GM23338 (cell line): ENCODE data around the gene HEPACAM. TPM values are rescaled to one million over a fixed set of nuclear protein-coding genes. Genes with fewer than 3 reads are reported as not detected.

Experiments
- ATAC-seq: fragments of 200-7000 bp; cut with Tn5 transposase; 3 replicates; pipeline ENCODE4 v1.9.1; 2020
- DNase-seq: peaks from one replicate; pipeline ENCODE4 v3.0.0-alpha.2; 2015; ENCODE audit warnings: low spot score
- H2AFZ ChIP-seq: fragments of 200-600 bp; sonication (generic); 2 replicates; pipeline ENCODE4 v1.8.0; 2016; ENCODE audit warnings: antibody characterized with exemption, mild to moderate bottlenecking, moderate library complexity
- H3F3A ChIP-seq: fragments of 200-600 bp; sonication (generic); replicated peaks from 2 replicates; pipeline ENCODE4 v1.8.0; 2017; ENCODE audit warnings: antibody characterized with exemption, mixed run types, low read depth
- H3K27ac ChIP-seq: fragments of 200-600 bp; sonication (generic); 2 replicates; pipeline ENCODE4 v1.6.1; 2016; ENCODE audit warnings: low read depth
- H3K27me3 ChIP-seq: fragments of 200-600 bp; sonication (generic); 2 replicates; pipeline ENCODE4 v1.8.0; 2016; ENCODE audit warnings: mild to moderate bottlenecking, mixed run types, moderate library complexity; ENCODE audit not compliant: insufficient read depth
- H3K36me3 ChIP-seq: fragments of 200-600 bp; sonication (generic); 2 replicates; pipeline ENCODE4 v1.8.0; 2016; ENCODE audit warnings: mild to moderate bottlenecking; ENCODE audit not compliant: insufficient read depth
- H3K4me1 ChIP-seq: fragments of 200-600 bp; sonication (generic); 2 replicates; pipeline ENCODE4 v1.8.0; 2016; ENCODE audit warnings: mild to moderate bottlenecking, moderate library complexity; ENCODE audit not compliant: insufficient read depth
- H3K4me2 ChIP-seq: fragments of 200-600 bp; sonication (generic); 2 replicates; pipeline ENCODE4 v1.7.1; 2017; ENCODE audit warnings: mixed run types
- H3K4me3 ChIP-seq: fragments of 200-600 bp; sonication (generic); 2 replicates; pipeline ENCODE4 v1.6.1; 2016; ENCODE audit warnings: mixed run types
- H3K79me2 ChIP-seq: fragments of 200-600 bp; sonication (generic); replicated peaks from 2 replicates; pipeline ENCODE4 v1.8.0; 2017; ENCODE audit warnings: mild to moderate bottlenecking; ENCODE audit not compliant: insufficient read depth
- H3K9me2 ChIP-seq: fragments of 200-600 bp; sonication (generic); 2 replicates; pipeline ENCODE4 v1.8.0; 2017; ENCODE audit not compliant: insufficient read depth
- H4K20me1 ChIP-seq: fragments of 200-600 bp; sonication (generic); replicated peaks from 2 replicates; pipeline ENCODE4 v1.8.0; 2017; ENCODE audit warnings: mild to moderate bottlenecking; ENCODE audit not compliant: insufficient read depth
- H3K27ac Mint-ChIP-seq: 2 replicates; pipeline ENCODE4 v1.8.0; 2020; ENCODE audit warnings: inconsistent platforms, mild to moderate bottlenecking, moderate library complexity, mixed read lengths
- H3K27me3 Mint-ChIP-seq: 3 replicates; pipeline ENCODE4 v1.8.0; 2022; ENCODE audit warnings: low read depth, mild to moderate bottlenecking, moderate library complexity, mixed read lengths, inconsistent platforms; ENCODE audit not compliant: insufficient read depth, poor library complexity
- H3K36me3 Mint-ChIP-seq: 3 replicates; pipeline ENCODE4 v1.8.0; 2021; ENCODE audit warnings: low read depth, mild to moderate bottlenecking, inconsistent platforms, moderate library complexity, mixed read lengths
- H3K4me1 Mint-ChIP-seq: 3 replicates; pipeline ENCODE4 v1.8.0; 2020; ENCODE audit warnings: mild to moderate bottlenecking, inconsistent platforms, mixed read lengths
- H3K4me3 Mint-ChIP-seq: 3 replicates; pipeline ENCODE4 v1.8.0; 2021; ENCODE audit warnings: moderate library complexity, mild to moderate bottlenecking, inconsistent platforms, mixed read lengths
- H3K9me3 Mint-ChIP-seq: 3 replicates; pipeline ENCODE4 v1.8.0; 2020; ENCODE audit warnings: moderate library complexity, mild to moderate bottlenecking, inconsistent platforms, mixed read lengths
- CREB1 ChIP-seq: fragments of 250-450 bp; sonication (Bioruptor Pico); IDR thresholded peaks from 2 replicates; pipeline ENCODE4 v1.5.0; 2020; ENCODE audit warnings: low read depth, mild to moderate bottlenecking, moderate library complexity
- CTCF ChIP-seq, 2 experiments: fragments of 200-600 bp in 1 of 2; sonication (generic) in 1 of 2; conservative IDR thresholded peaks; 2 replicates each; pipeline versions ENCODE4 v1.5.1 to v1.6.1; 2016 to 2017; ENCODE audit warnings: antibody characterized with exemption in 2 of 2, low read depth in 2 of 2, mild to moderate bottlenecking in 2 of 2, moderate library complexity in 1 of 2
- ETS1 ChIP-seq: IDR thresholded peaks from 2 replicates; pipeline ENCODE4 v1.6.1; 2016; ENCODE audit warnings: antibody characterized with exemption
- EZH2 ChIP-seq: fragments of 200-600 bp; sonication (generic); IDR thresholded peaks from one replicate; pipeline ENCODE4 v1.8.0; 2017; ENCODE audit warnings: antibody characterized with exemption, mild to moderate bottlenecking, low read depth; ENCODE audit not compliant: unreplicated experiment
- JUNB ChIP-seq: IDR thresholded peaks from one replicate; pipeline ENCODE4 v1.6.1; 2016; ENCODE audit warnings: antibody characterized with exemption; ENCODE audit not compliant: unreplicated experiment
- NANOG ChIP-seq: IDR thresholded peaks from 2 replicates; pipeline ENCODE4 v1.6.1; 2016; ENCODE audit warnings: antibody characterized with exemption, borderline replicate concordance
- POLR2AphosphoS5 ChIP-seq: IDR thresholded peaks from 2 replicates; pipeline ENCODE4 v1.6.1; 2016; ENCODE audit warnings: antibody characterized with exemption, low read depth
- REST ChIP-seq: IDR thresholded peaks from one replicate; pipeline ENCODE4 v1.6.1; 2018; ENCODE audit warnings: antibody characterized with exemption; ENCODE audit not compliant: unreplicated experiment
- STAT1 ChIP-seq: IDR thresholded peaks from one replicate; pipeline ENCODE4 v1.6.1; 2016; ENCODE audit warnings: antibody characterized with exemption; ENCODE audit not compliant: unreplicated experiment
- ZNF114 ChIP-seq: fragments of 250-450 bp; sonication (Bioruptor Pico); IDR thresholded peaks from 2 replicates; pipeline ENCODE4 v1.5.0; 2020; ENCODE audit warnings: mild to moderate bottlenecking, moderate library complexity
- ZNF331 ChIP-seq: fragments of 250-450 bp; sonication (Bioruptor Pico); IDR thresholded peaks from 2 replicates; pipeline ENCODE4 v1.5.0; 2020; ENCODE audit warnings: low read depth, mild to moderate bottlenecking, moderate library complexity
- polyA plus RNA-seq: library from polyadenylated mRNA; unstranded; fragments of >200 nt; fragmentation: Nextera tagmentation; extraction: Ambion mirVana; gene quantifications from 2 replicates; pipeline ENCODE4 v1.2.1, GENCODE V29; 2016
- total RNA-seq: library from RNA; depleted of rRNA; stranded (reverse); fragments of >200 nt; shearing (Covaris generic); gene quantifications from 2 replicates; pipeline ENCODE4 v1.2.3, GENCODE V29; 2014

HEPACAM gene
- total and polyA plus RNA-seq, 2 experiments from 2014 or later: 0.17 TPM; not detected in 1

- H3K27me3 Mint-ChIP-seq: peaks cover 9% of the 10 kb centered on the region
Observed at GRCh38 chr11:124890683-124891372, 45.0 kb downstream of the HEPACAM start.

GRCh38 chr11:124890151-124890550 lies 45.7 kb downstream of the HEPACAM start:
- Histone ChIP-seq H3K79me2 (no peaks in the 10 kb centered on the region), H3K4me2 (no peak overlapping the region), H3F3A (no peaks in the 10 kb centered on the region), H2AFZ (no peak overlapping the region), H3K36me3 (no peaks in the 10 kb centered on the region), H4K20me1 (no peaks in the 10 kb centered on the region), H3K4me3 (no peak overlapping the region), H3K27me3 (0 out of 2 replicates have a peak, but pooled peaks cover 10% of the 10 kb centered on the region), H3K4me1 (no peaks in the 10 kb centered on the region), H3K9me2 (no peaks in the 10 kb centered on the region), H3K27ac (no peak overlapping the region)
- H3K36me3 Mint-ChIP-seq: no peaks in the 10 kb centered on the region; the same call in 2 of the 3 replicates
- H3K4me1 Mint-ChIP-seq: peaks cover 2% of the 10 kb centered on the region; the same call in 2 of the 3 replicates
- no peak for DNase-seq
- ATAC-seq: no peak
- no peak overlapping the region for H3K4me3 Mint-ChIP-seq
- H3K9me3 Mint-ChIP-seq: no peaks in the 10 kb centered on the region
- peaks cover 12% of the 10 kb centered on the region for H3K27me3 Mint-ChIP-seq
- no peak overlapping the region for H3K27ac Mint-ChIP-seq
- no peak for TF ChIP-seq REST
- TF ChIP-seq CREB1 (CRISPR knock-in tag): no peak
- TF ChIP-seq CTCF (conservative IDR thresholded peaks at IDR 0.05; ENCODE audit: low read depth in 2 of 2): no peak
- TF ChIP-seq STAT1: no peak
- TF ChIP-seq EZH2: no peak
- TF ChIP-seq POLR2AphosphoS5: no peak
- no peak for TF ChIP-seq NANOG
- TF ChIP-seq ETS1: no peak
- TF ChIP-seq ZNF114 (CRISPR knock-in tag): no peak
- TF ChIP-seq JUNB: no peak

More at GRCh38 chr11:124890683-124891372, 45.0 kb downstream of the HEPACAM start:
- Histone ChIP-seq H3K27ac (no peak overlapping the region), H3K9me2 (no peaks in the 10 kb centered on the region), H4K20me1 (no peaks in the 10 kb centered on the region), H3K79me2 (no peaks in the 10 kb centered on the region), H3K27me3 (0 out of 2 replicates have a peak, but pooled peaks cover 10% of the 10 kb centered on the region), H3K4me1 (no peaks in the 10 kb centered on the region), H3K4me2 (no peak overlapping the region), H3K36me3 (no peaks in the 10 kb centered on the region), H2AFZ (no peak overlapping the region; the same call in 1 of the 2 replicates), H3K4me3 (no peak overlapping the region), H3F3A (no peaks in the 10 kb centered on the region)
- TF ChIP-seq NANOG (no peak), EZH2 (no peak), ZNF331 (CRISPR knock-in tag) (no peak), ETS1 (no peak)
- Mint-ChIP-seq H3K9me3 (no peaks in the 10 kb centered on the region), H3K27ac (no peak overlapping the region), H3K36me3 (no peaks in the 10 kb centered on the region; the same call in 2 of the 3 replicates), H3K4me3 (no peak overlapping the region), H3K4me1 (peaks cover 2% of the 10 kb centered on the region; the same call in 2 of the 3 replicates)
- DNase-seq (no peak), ATAC-seq (no peak)
